Loucy (cell line): ENCODE data around the gene OR8B3.

Experiments
- H2AFZ ChIP-seq: fragments of 200-600 bp; sonication (generic); 2 replicates; pipeline ENCODE4 v1.6.0; 2016; ENCODE audit warnings: antibody characterized with exemption, mild to moderate bottlenecking, low read length, moderate library complexity
- H3F3A ChIP-seq: fragments of 200-600 bp; 2 replicates; pipeline ENCODE4 v1.6.0; 2016; ENCODE audit warnings: antibody characterized with exemption, low read depth, mild to moderate bottlenecking
- H3K27me3 ChIP-seq: fragments of 200-600 bp; sonication (generic); 2 replicates; pipeline ENCODE4 v1.6.1; 2014; ENCODE audit warnings: low read length, mild to moderate bottlenecking; ENCODE audit not compliant: insufficient read depth, poor library complexity, severe bottlenecking
- H3K36me3 ChIP-seq: fragments of 200-600 bp; sonication (generic); 2 replicates; pipeline ENCODE4 v1.6.1; 2016; ENCODE audit warnings: low read length; ENCODE audit not compliant: insufficient read depth
- H3K4me1 ChIP-seq: fragments of 200-600 bp; sonication (generic); 2 replicates; pipeline ENCODE4 v1.5.1; 2014; ENCODE audit warnings: low read length, mild to moderate bottlenecking; ENCODE audit not compliant: insufficient read depth, poor library complexity, severe bottlenecking
- H3K4me2 ChIP-seq: fragments of 200-600 bp; sonication (generic); 2 replicates; pipeline ENCODE4 v1.6.0; 2014; ENCODE audit warnings: antibody characterized with exemption, low read length, low read depth, mild to moderate bottlenecking; ENCODE audit not compliant: poor library complexity, severe bottlenecking
- H3K4me3 ChIP-seq: fragments of 200-600 bp; sonication (generic); 2 replicates; pipeline ENCODE4 v1.5.1; 2014; ENCODE audit warnings: low read length, mild to moderate bottlenecking, mixed read lengths; ENCODE audit not compliant: poor library complexity, severe bottlenecking
- H3K79me2 ChIP-seq: fragments of 200-600 bp; sonication (generic); 2 replicates; pipeline ENCODE4 v1.6.1; 2014; ENCODE audit warnings: low read length; ENCODE audit not compliant: insufficient read depth
- H3K9ac ChIP-seq: fragments of 200-600 bp; sonication (generic); 2 replicates; pipeline ENCODE4 v1.6.0; 2014; ENCODE audit warnings: mild to moderate bottlenecking, low read depth, low read length, moderate library complexity; ENCODE audit not compliant: poor library complexity, severe bottlenecking
- H3K9me2 ChIP-seq: fragments of 200-600 bp; sonication (generic); replicated peaks from 2 replicates; pipeline ENCODE4 v1.6.1; 2016; ENCODE audit warnings: low read depth, low read length, mixed read lengths
- H3K9me3 ChIP-seq: fragments of 200-600 bp; sonication (generic); 2 replicates; pipeline ENCODE4 v1.6.1; 2014; ENCODE audit warnings: mild to moderate bottlenecking, antibody characterized with exemption, low read length, low read depth; ENCODE audit not compliant: insufficient read depth
- H4K20me1 ChIP-seq: fragments of 200-600 bp; sonication (generic); 2 replicates; pipeline ENCODE4 v1.6.0; 2014; ENCODE audit warnings: antibody characterized with exemption, low read length, mild to moderate bottlenecking; ENCODE audit not compliant: insufficient read depth, poor library complexity, severe bottlenecking
- CTCF ChIP-seq: fragments of 200-600 bp; sonication (generic); conservative IDR thresholded peaks from 2 replicates; pipeline ENCODE4 v1.5.1; 2014; ENCODE audit warnings: mild to moderate bottlenecking, antibody characterized with exemption, low read length
- EZH2phosphoT487 ChIP-seq: fragments of 200-600 bp; IDR thresholded peaks from 2 replicates; pipeline ENCODE4 v1.6.1; 2018; ENCODE audit warnings: antibody characterized with exemption, mild to moderate bottlenecking, moderate library complexity, borderline replicate concordance

OR8B3 gene, protein sequence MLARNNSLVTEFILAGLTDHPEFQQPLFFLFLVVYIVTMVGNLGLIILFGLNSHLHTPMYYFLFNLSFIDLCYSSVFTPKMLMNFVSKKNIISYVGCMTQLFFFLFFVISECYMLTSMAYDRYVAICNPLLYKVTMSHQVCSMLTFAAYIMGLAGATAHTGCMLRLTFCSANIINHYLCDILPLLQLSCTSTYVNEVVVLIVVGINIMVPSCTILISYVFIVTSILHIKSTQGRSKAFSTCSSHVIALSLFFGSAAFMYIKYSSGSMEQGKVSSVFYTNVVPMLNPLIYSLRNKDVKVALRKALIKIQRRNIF

GRCh38 chr11:124398924-124399323 is at the start of gene OR8B3:
Gene OR8B3 (minus strand): TSS chr11:124399024. CDS start chr11:124397351, 1,673 bp downstream.
- H3K9ac ChIP-seq: no peak within 1 kb of the TSS
- no peak within 1 kb of the TSS for H3K4me3 ChIP-seq
- no peaks in the 10 kb centered on the region for H4K20me1 ChIP-seq
- TF ChIP-seq EZH2phosphoT487 (no peak), CTCF (no peak)
- no peak within 1 kb of the TSS for H2AFZ ChIP-seq
- no peak within 1 kb of the TSS for H3K4me2 ChIP-seq
- H3K36me3 ChIP-seq: no peaks in the 10 kb centered on the region
- no peaks in the 10 kb centered on the region for H3K9me2 ChIP-seq
- H3K4me1 ChIP-seq: no peaks in the 10 kb centered on the region
- H3K27me3 ChIP-seq: no peaks in the 10 kb centered on the region
- H3K79me2 ChIP-seq: no peaks in the 10 kb centered on the region
- no peaks in the 10 kb centered on the region for H3F3A ChIP-seq
- no peaks in the 10 kb centered on the region for H3K9me3 ChIP-seq

DNA sequence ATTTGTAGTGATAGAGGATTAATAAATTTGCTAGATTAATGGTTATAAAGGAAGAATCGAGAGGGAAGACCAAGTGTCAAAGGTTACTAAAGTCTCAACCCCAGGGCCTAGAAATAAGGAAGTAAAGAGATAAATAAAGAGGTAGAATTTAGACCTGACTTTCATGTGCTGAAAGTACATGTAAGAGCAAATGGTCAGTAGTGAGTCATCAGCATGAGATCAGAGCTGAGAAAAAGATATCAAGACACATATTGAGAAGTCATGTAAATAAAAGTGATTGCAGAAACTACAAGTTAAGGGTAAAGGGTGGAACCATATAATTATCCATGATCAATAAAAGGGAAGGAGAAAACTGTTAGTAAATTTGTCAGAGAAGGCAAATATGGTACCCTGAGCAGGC is 48.1 kb upstream of the OR8B3 start:
- no peak for TF ChIP-seq CTCF
- no peak for TF ChIP-seq EZH2phosphoT487
- H3K4me1 ChIP-seq: no peaks in the 10 kb centered on the region

DNA sequence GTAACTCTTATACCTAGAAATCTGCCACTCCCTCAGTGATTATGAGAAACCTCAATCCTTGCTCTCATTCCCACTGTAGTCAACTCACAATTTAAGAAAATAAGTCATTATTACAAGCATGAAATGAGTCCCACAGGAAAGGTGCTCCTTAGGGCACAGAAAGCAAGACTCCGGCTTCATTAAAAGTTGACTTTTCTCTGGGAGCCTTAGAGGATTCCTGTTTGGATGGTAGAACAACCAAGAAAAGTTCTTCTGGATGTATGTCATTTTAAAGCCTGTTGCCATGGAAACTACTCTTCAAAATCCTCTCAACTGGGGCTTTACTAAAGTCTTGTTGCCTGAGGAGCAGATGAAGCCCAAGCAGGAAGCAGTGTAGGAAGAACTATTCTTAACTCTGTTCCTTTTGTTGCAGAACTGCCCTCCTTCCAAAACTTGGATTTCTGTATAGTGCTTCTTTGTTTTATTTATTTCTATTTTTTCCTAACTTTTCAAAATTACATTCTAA is 46.9 kb upstream of the OR8B3 start, which contains the start of gene OR8B8:
TSS of gene OR8B8 (minus strand) at position 51 of the 505 bp plus-strand sequence. CDS start 4,611 bp downstream, outside the sequence.
- Histone ChIP-seq H3K4me1 (no peaks in the 10 kb centered on the region), H3K79me2 (no peaks in the 10 kb centered on the region), H3K9me3 (no peaks in the 10 kb centered on the region), H3K4me3 (no peak within 1 kb of the TSS), H3F3A (no peaks in the 10 kb centered on the region), H4K20me1 (no peaks in the 10 kb centered on the region), H3K36me3 (no peaks in the 10 kb centered on the region), H3K9me2 (no peaks in the 10 kb centered on the region), H2AFZ (no peak within 1 kb of the TSS), H3K27me3 (no peaks in the 10 kb centered on the region), H3K9ac (no peak within 1 kb of the TSS), H3K4me2 (no peak within 1 kb of the TSS)
- TF ChIP-seq CTCF (no peak), EZH2phosphoT487 (no peak)

More for the DNA sequence above, 48.1 kb upstream of the OR8B3 start:
- Histone ChIP-seq H2AFZ (no peak overlapping the region), H3K4me3 (no peak overlapping the region), H3K27me3 (no peaks in the 10 kb centered on the region), H3K9me2 (no peaks in the 10 kb centered on the region), H3K4me2 (no peak overlapping the region), H3K36me3 (no peaks in the 10 kb centered on the region), H3K9ac (no peak overlapping the region), H3K9me3 (no peaks in the 10 kb centered on the region), H3F3A (no peaks in the 10 kb centered on the region), H4K20me1 (no peaks in the 10 kb centered on the region), H3K79me2 (no peaks in the 10 kb centered on the region)
